Upper lobe of right lung (tissue), 1 donor: Measurements from ENCODE around the gene GRB2. TPM values are rescaled to one million over a fixed set of nuclear protein-coding genes. Genes with fewer than 3 reads are reported as not detected.

Experiments used
- ATAC-seq: fragments of 200-7000 bp; cut with Tn5 transposase; one replicate; pipeline ENCODE4 v1.9.1; 2020; ENCODE audit warnings: mild to moderate bottlenecking, moderate library complexity
- DNase-seq: peaks from one replicate; pipeline ENCODE4 v3.0.0-alpha.2; 2020
- H3K27ac ChIP-seq: fragments of 200-600 bp; one replicate; pipeline ENCODE4 v1.8.0; 2022
- H3K27me3 ChIP-seq: fragments of 200-600 bp; one replicate; pipeline ENCODE4 v1.8.0; 2022; ENCODE audit warnings: mild to moderate bottlenecking
- H3K36me3 ChIP-seq: fragments of 200-600 bp; one replicate; pipeline ENCODE4 v1.8.0; 2022
- H3K4me1 ChIP-seq: fragments of 200-600 bp; one replicate; pipeline ENCODE4 v1.8.0; 2022
- H3K4me3 ChIP-seq: fragments of 200-600 bp; one replicate; pipeline ENCODE4 v1.8.0; 2022; ENCODE audit warnings: mild to moderate bottlenecking
- H3K9me3 ChIP-seq: fragments of 200-600 bp; one replicate; pipeline ENCODE4 v1.8.0; 2022
- intact Hi-C: fragments of 100-400 bp; cut with DNase I; formaldehyde crosslinking; loops from one replicate; pipeline ENCODE4 v1.11.0; 2022
- total RNA-seq: library from RNA; stranded (reverse); fragmentation: NEBNext Ultra II Directional; extraction: Animal tissue kit (Norgen Biotek cat#: 25700); gene quantifications from one replicate; pipeline ENCODE4 v1.2.1, GENCODE V29; 2021
- TF ChIP-seq, protein P1 (sequence below): fragments of 200-600 bp; IDR thresholded peaks from one replicate; pipeline ENCODE4 v1.8.0; 2022; ENCODE audit warnings: antibody characterized with exemption
- donor health status: DM: no; HTN: yes; CAD: no; lungs with severe emphysema.

GRB2 gene
- total RNA-seq, 1 donor from 2014 or later, result 139 TPM

GRCh38 chr17:75394332-75394918 is 11.1 kb downstream of the GRB2 start:
- no peaks in the 10 kb centered on the region for H3K36me3 ChIP-seq
- peak overlapping the region; percentile 59 for H3K4me3 ChIP-seq
- ATAC-seq, result no peak
- peaks cover 55% of the 10 kb centered on the region for H3K4me1 ChIP-seq
- TF ChIP-seq, protein P1, sequence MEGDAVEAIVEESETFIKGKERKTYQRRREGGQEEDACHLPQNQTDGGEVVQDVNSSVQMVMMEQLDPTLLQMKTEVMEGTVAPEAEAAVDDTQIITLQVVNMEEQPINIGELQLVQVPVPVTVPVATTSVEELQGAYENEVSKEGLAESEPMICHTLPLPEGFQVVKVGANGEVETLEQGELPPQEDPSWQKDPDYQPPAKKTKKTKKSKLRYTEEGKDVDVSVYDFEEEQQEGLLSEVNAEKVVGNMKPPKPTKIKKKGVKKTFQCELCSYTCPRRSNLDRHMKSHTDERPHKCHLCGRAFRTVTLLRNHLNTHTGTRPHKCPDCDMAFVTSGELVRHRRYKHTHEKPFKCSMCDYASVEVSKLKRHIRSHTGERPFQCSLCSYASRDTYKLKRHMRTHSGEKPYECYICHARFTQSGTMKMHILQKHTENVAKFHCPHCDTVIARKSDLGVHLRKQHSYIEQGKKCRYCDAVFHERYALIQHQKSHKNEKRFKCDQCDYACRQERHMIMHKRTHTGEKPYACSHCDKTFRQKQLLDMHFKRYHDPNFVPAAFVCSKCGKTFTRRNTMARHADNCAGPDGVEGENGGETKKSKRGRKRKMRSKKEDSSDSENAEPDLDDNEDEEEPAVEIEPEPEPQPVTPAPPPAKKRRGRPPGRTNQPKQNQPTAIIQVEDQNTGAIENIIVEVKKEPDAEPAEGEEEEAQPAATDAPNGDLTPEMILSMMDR, result no peak
- H3K27me3 ChIP-seq, result no peaks in the 10 kb centered on the region
- DNase-seq, result no peak
- no peaks in the 10 kb centered on the region for H3K9me3 ChIP-seq
- H3K27ac ChIP-seq, result peak overlapping the region; percentile 55
- intact Hi-C loops, result no loop called here

GRCh38 chr17:75393523-75394331 is 11.8 kb downstream of the GRB2 start:
- intact Hi-C loops, result no loop called here
- Histone ChIP-seq H3K9me3 (no peaks in the 10 kb centered on the region), H3K36me3 (no peaks in the 10 kb centered on the region), H3K4me1 (peaks cover 55% of the 10 kb centered on the region), H3K27ac (peak overlapping the region; percentile 65), H3K27me3 (no peaks in the 10 kb centered on the region), H3K4me3 (peak overlapping the region; percentile 59)
- TF ChIP-seq, protein P1, result peak; percentile 26
- DNase-seq, result peak; percentile 99
- ATAC-seq, result peak; percentile 100

- Histone ChIP-seq H3K27me3 (no peaks in the 10 kb centered on the region), H3K27ac (no peak overlapping the region), H3K9me3 (no peaks in the 10 kb centered on the region), H3K4me3 (no peak overlapping the region), H3K36me3 (peaks cover under 1% of the 10 kb centered on the region), H3K4me1 (peaks cover 55% of the 10 kb centered on the region)
- DNase-seq, result no peak
- no peak for ATAC-seq
- TF ChIP-seq, protein P1, result no peak
- intact Hi-C loops, result no loop called here
Measured at GRCh38 chr17:75392559-75392958, 12.9 kb downstream of the GRB2 start.

DNA sequence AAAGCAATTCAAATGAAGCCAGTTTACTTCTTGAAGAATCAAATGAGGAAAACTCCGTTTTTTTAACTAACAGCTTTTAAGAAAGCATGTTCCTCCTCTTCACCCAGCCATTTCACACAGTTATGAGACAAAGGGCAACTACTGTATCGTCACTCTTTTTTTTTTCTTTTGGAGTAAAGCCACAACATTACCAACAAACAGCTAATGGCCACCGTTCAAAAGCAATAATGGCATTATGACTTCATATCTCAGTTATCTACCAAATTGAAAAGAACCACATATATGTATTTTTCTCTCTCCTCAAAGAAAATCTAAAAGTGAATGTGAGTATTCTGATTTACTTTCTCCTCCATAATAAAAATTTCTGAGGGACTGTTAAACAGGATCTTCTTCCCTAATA is 14.5 kb downstream of the GRB2 start:
- no peaks in the 10 kb centered on the region for H3K9me3 ChIP-seq
- peaks cover 42% of the 10 kb centered on the region for H3K4me1 ChIP-seq
- intact Hi-C loops, result no loop called here
- H3K36me3 ChIP-seq, result peaks cover 4% of the 10 kb centered on the region
- H3K4me3 ChIP-seq, result no peak overlapping the region
- H3K27ac ChIP-seq, result no peak overlapping the region
- TF ChIP-seq, protein P1, result no peak
- no peak for ATAC-seq
- DNase-seq, result no peak
- H3K27me3 ChIP-seq, result no peaks in the 10 kb centered on the region

- H3K27ac ChIP-seq, result no peak overlapping the region
- TF ChIP-seq, protein P1, result no peak
- no peak for ATAC-seq
- no peak for DNase-seq
- H3K4me1 ChIP-seq, result peaks cover 35% of the 10 kb centered on the region
- no peak overlapping the region for H3K4me3 ChIP-seq
- no peaks in the 10 kb centered on the region for H3K9me3 ChIP-seq
- H3K27me3 ChIP-seq, result no peaks in the 10 kb centered on the region
- intact Hi-C loops, result no loop called here
- peaks cover 4% of the 10 kb centered on the region for H3K36me3 ChIP-seq
Measured at GRCh38 chr17:75388476-75389030, 16.9 kb downstream of the GRB2 start.
